ENCODE data around the gene ITPR2.

Gene ITPR2

DNA sequence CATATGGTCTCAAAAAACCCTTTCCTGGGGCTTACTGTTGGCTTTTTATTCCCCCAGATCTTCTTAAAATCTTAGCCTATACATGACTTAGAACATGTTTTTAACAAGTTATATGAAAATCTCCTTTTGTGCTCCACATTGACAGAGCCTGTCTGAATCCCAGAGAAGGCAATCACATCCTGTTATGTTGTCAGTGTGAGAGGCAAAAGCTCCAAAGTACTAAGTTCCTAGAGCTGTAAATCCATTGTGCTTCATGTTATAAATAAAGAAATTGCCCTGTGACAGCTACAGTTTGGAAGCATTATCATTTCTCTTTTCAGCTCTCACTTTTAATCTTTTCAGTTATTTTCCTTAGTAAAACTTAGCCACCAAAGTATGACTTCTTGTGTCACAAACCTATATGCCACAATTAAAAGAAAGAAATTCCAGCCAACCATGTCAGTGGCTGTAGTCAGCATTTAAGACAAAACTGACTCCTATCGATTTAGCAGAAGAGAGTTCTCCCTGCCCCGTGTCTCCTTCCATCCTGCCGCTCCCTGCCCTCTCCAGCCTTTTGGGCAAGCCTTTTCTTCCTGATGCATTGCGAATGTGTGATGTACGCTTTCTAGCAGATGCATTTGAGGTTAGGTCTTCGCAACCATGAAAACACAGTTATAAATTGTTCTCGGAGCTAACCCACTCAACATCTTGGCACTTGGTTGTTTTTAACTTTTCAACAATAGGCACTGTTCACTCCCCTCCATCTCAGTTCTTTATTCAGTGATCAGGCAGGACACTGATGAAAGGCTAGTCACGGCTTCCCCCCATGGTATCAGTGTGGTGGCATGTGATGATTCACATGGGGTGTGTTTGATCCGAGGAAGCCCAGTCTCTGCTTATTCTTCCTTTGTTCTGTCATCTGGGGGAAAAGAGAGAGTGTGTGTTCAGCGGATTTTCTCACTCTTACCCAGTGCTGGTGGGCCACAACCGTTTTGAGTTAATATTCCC, 494.1 kb downstream of the ITPR2 start:
- Histone ChIP-seq H3K9ac (ENCODE audit: low read length) (no peak overlapping the region), H3K4me2 (ENCODE audit: low read depth, low read length) (no peak overlapping the region), H3K27me3 (replicated peaks; ENCODE audit: insufficient read depth, low read length) (no peaks in the 10 kb centered on the region), H3K9me3 (replicated peaks; ENCODE audit: insufficient read depth, low read length) (no peaks in the 10 kb centered on the region), H4K20me1 (ENCODE audit: insufficient read depth, low read length) (no peaks in the 10 kb centered on the region), H3K9me2 (replicated peaks; ENCODE audit: insufficient read depth, low read length) (no peaks in the 10 kb centered on the region), H3K36me3 (replicated peaks; ENCODE audit: insufficient read depth, low read length) (no peaks in the 10 kb centered on the region), H3K4me1 (ENCODE audit: low read length) (no peaks in the 10 kb centered on the region), H3K4me3 (ENCODE audit: low read length) (no peak overlapping the region), H3F3A (ENCODE audit: insufficient read depth, low read length) (no peaks in the 10 kb centered on the region), H3K79me2 (ENCODE audit: low read length) (no peaks in the 10 kb centered on the region), H2AFZ (ENCODE audit: low read length) (no peak overlapping the region), H3K27ac (ENCODE audit: low read length) (no peak overlapping the region)
- no peak for TF ChIP-seq EZH2phosphoT487 (IDR thresholded peaks at IDR 0.05; ENCODE audit: low read length)
- TF ChIP-seq, protein P1, sequence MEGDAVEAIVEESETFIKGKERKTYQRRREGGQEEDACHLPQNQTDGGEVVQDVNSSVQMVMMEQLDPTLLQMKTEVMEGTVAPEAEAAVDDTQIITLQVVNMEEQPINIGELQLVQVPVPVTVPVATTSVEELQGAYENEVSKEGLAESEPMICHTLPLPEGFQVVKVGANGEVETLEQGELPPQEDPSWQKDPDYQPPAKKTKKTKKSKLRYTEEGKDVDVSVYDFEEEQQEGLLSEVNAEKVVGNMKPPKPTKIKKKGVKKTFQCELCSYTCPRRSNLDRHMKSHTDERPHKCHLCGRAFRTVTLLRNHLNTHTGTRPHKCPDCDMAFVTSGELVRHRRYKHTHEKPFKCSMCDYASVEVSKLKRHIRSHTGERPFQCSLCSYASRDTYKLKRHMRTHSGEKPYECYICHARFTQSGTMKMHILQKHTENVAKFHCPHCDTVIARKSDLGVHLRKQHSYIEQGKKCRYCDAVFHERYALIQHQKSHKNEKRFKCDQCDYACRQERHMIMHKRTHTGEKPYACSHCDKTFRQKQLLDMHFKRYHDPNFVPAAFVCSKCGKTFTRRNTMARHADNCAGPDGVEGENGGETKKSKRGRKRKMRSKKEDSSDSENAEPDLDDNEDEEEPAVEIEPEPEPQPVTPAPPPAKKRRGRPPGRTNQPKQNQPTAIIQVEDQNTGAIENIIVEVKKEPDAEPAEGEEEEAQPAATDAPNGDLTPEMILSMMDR (IDR thresholded peaks at IDR 0.05; ENCODE audit: low read length) = no peak
- no peak for TF ChIP-seq EZH2 (optimal IDR thresholded peaks at IDR 0.05; ENCODE audit: low read depth, low read length)
- DNase-seq = no peak

DNA sequence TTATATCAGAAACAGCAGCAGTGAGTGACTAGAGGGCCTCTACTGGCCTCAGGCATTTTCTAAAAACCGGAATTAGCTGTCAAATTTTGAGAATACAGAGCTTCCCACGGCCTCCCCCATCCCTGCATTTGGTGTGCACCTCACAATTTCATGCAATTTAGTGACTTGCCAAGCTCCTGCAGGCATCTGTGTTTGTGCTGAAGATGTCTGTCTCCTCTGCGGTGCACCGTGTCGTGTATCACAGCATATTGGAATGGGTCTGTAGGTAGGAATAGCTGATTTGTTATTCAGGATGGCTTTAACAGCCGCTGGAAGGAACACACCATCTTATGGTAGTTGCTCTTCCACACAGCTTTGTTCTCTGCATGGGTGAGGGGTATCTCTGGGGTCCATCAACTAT, 497.3 kb downstream of the ITPR2 start:
- no peaks in the 10 kb centered on the region for H3K27me3 ChIP-seq (replicated peaks; ENCODE audit: insufficient read depth, low read length)
- DNase-seq = no peak
- TF ChIP-seq, protein P1 (IDR thresholded peaks at IDR 0.05; ENCODE audit: low read length) = no peak
- no peak for TF ChIP-seq EZH2 (optimal IDR thresholded peaks at IDR 0.05; ENCODE audit: low read depth, low read length)
- no peak for TF ChIP-seq EZH2phosphoT487 (IDR thresholded peaks at IDR 0.05; ENCODE audit: low read length)
- H3F3A ChIP-seq (ENCODE audit: insufficient read depth, low read length) = no peaks in the 10 kb centered on the region
- H3K4me2 ChIP-seq (ENCODE audit: low read depth, low read length) = no peak overlapping the region
- H3K4me3 ChIP-seq (ENCODE audit: low read length) = no peak overlapping the region
- no peak overlapping the region for H3K9ac ChIP-seq (ENCODE audit: low read length)
- no peaks in the 10 kb centered on the region for H3K4me1 ChIP-seq (ENCODE audit: low read length)
- no peaks in the 10 kb centered on the region for H3K36me3 ChIP-seq (replicated peaks; ENCODE audit: insufficient read depth, low read length)
- no peaks in the 10 kb centered on the region for H3K9me2 ChIP-seq (replicated peaks; ENCODE audit: insufficient read depth, low read length)
- no peaks in the 10 kb centered on the region for H4K20me1 ChIP-seq (ENCODE audit: insufficient read depth, low read length)
- H3K79me2 ChIP-seq (ENCODE audit: low read length) = no peaks in the 10 kb centered on the region
- H2AFZ ChIP-seq (ENCODE audit: low read length) = no peak overlapping the region
- no peak overlapping the region for H3K27ac ChIP-seq (ENCODE audit: low read length)
- no peaks in the 10 kb centered on the region for H3K9me3 ChIP-seq (replicated peaks; ENCODE audit: insufficient read depth, low read length)

DNA sequence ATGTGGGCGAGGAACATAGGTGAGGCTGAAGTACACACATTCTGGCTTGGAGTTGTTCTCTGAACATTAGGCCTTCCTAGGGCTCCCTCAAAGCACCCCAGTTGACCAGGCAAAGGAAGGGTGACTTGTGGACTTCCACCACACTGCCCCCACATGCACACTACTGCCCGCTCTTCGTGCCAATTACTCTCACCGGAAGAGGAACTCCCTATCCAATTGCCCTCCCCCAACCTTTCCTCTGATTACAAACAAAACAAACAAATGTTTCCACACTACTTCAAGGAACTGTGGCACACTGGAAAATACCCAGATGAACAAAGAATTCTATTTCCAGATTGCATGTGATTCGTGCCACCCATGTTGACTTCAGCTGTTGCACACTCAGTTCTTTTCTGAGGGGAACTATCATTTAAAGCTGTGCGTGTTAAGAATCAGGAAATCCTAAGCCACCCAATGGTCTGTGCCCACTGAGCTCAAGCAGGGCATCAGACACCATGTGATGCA, 498.3 kb downstream of the ITPR2 start:
- Histone ChIP-seq H3K79me2 (ENCODE audit: low read length) (no peaks in the 10 kb centered on the region), H3K9me2 (replicated peaks; ENCODE audit: insufficient read depth, low read length) (no peaks in the 10 kb centered on the region), H2AFZ (ENCODE audit: low read length) (no peak overlapping the region), H4K20me1 (ENCODE audit: insufficient read depth, low read length) (no peaks in the 10 kb centered on the region), H3K27me3 (replicated peaks; ENCODE audit: insufficient read depth, low read length) (no peaks in the 10 kb centered on the region), H3K27ac (ENCODE audit: low read length) (no peak overlapping the region), H3K36me3 (replicated peaks; ENCODE audit: insufficient read depth, low read length) (no peaks in the 10 kb centered on the region), H3K4me1 (ENCODE audit: low read length) (no peaks in the 10 kb centered on the region), H3K9me3 (replicated peaks; ENCODE audit: insufficient read depth, low read length) (no peaks in the 10 kb centered on the region), H3K9ac (ENCODE audit: low read length) (no peak overlapping the region), H3K4me2 (ENCODE audit: low read depth, low read length) (no peak overlapping the region), H3K4me3 (ENCODE audit: low read length) (no peak overlapping the region), H3F3A (ENCODE audit: insufficient read depth, low read length) (no peaks in the 10 kb centered on the region)
- DNase-seq = no peak
- no peak for TF ChIP-seq EZH2 (optimal IDR thresholded peaks at IDR 0.05; ENCODE audit: low read depth, low read length)
- no peak for TF ChIP-seq EZH2phosphoT487 (IDR thresholded peaks at IDR 0.05; ENCODE audit: low read length)
- TF ChIP-seq, protein P1 (IDR thresholded peaks at IDR 0.05; ENCODE audit: low read length) = no peak

All from MM.1S (cell line).